ENCODE measurements around the gene CDCP1. TPM values are rescaled to one million over a fixed set of nuclear protein-coding genes. Genes with fewer than 3 reads are reported as not detected.

CDCP1 gene
- total RNA-seq, 1 experiment from 2014 or later, result 85.0 TPM

DNA sequence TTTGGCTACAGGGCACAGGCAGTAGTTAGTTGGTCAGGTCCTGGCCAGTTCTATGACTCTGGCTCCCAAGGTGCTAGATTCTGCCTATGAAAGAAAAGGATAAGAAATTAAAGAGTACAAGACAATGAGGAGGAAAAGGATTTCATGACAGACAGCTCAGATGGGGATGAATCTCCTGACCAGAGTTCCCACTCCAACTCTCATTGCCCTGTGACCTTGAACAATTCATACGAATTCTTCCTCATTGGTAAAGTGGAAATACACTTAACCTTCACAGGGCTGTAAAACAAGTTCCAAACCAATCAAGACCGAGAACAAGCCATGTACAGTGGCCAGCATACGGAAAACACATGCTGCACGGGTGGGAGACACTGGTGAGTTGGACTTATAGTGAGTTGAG is 96.4 kb downstream of the CDCP1 start:
- POLR2A ChIA-PET (ENCODE audit: unreplicated experiment), result no interaction called here

DNA sequence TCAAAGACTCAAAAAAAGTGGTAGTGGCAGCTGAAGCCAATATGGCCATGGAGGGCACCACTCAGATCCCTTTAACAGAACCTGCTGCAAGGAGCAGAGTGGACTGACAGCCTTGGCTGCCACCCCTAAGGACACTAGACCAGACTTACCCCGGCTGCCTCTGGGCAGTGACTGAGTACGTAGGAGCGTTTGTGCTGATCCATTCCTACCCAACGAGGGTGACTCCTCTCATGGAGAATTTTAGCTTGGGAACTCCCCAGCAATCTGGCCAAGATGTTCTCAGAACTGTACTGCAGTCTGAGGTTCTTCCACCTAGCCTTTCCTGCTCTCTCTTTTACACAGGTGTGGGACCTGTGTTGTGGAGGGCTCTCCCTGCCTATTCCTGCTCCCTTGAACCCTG is 97.9 kb downstream of the CDCP1 start:
- Histone ChIP-seq H3K27ac (no peak overlapping the region), H3K9me2 (ENCODE audit: insufficient read depth) (no peaks in the 10 kb centered on the region), H4K20me1 (ENCODE audit: insufficient read depth) (no peaks in the 10 kb centered on the region), H3K27me3 (ENCODE audit: insufficient read depth, low read depth) (no peaks in the 10 kb centered on the region), H3F3A (ENCODE audit: insufficient read depth, low read depth) (peaks cover under 1% of the 10 kb centered on the region; the same call in 1 of the 2 replicates), H2AFZ (no peak overlapping the region), H3K9me3 (ENCODE audit: insufficient read depth, low read depth) (no peaks in the 10 kb centered on the region; the same call in 1 of the 2 replicates), H3K4me1 (replicated peaks; ENCODE audit: insufficient read depth) (peaks cover 16% of the 10 kb centered on the region), H3K36me3 (ENCODE audit: low read depth) (no peaks in the 10 kb centered on the region), H3K4me3 (no peak overlapping the region), H3K79me2 (ENCODE audit: low read depth) (no peaks in the 10 kb centered on the region), H3K4me2 (no peak overlapping the region)
- intact Hi-C loops (cut with micrococcal nuclease; ENCODE audit: unreplicated experiment), result no loop called here
- CTCF ChIA-PET, result no interaction called here
- BruUV-seq (replicated peaks), result no TSS peak
- TF ChIP-seq, protein P1, sequence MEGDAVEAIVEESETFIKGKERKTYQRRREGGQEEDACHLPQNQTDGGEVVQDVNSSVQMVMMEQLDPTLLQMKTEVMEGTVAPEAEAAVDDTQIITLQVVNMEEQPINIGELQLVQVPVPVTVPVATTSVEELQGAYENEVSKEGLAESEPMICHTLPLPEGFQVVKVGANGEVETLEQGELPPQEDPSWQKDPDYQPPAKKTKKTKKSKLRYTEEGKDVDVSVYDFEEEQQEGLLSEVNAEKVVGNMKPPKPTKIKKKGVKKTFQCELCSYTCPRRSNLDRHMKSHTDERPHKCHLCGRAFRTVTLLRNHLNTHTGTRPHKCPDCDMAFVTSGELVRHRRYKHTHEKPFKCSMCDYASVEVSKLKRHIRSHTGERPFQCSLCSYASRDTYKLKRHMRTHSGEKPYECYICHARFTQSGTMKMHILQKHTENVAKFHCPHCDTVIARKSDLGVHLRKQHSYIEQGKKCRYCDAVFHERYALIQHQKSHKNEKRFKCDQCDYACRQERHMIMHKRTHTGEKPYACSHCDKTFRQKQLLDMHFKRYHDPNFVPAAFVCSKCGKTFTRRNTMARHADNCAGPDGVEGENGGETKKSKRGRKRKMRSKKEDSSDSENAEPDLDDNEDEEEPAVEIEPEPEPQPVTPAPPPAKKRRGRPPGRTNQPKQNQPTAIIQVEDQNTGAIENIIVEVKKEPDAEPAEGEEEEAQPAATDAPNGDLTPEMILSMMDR (conservative IDR thresholded peaks at IDR 0.05), result no peak
- no peak for TF ChIP-seq EZH2 (IDR thresholded peaks at IDR 0.05; ENCODE audit: low read depth)
- no peak for DNase-seq
- POLR2A ChIA-PET (ENCODE audit: unreplicated experiment), result no interaction called here

More for the DNA sequence above, 96.4 kb downstream of the CDCP1 start:
- Histone ChIP-seq H3K9me3 (ENCODE audit: insufficient read depth, low read depth) (no peaks in the 10 kb centered on the region; the same call in 1 of the 2 replicates), H3K4me2 (no peak overlapping the region), H3K9me2 (ENCODE audit: insufficient read depth) (no peaks in the 10 kb centered on the region), H3F3A (ENCODE audit: insufficient read depth, low read depth) (peaks cover 16% of the 10 kb centered on the region), H4K20me1 (ENCODE audit: insufficient read depth) (no peaks in the 10 kb centered on the region), H3K4me3 (no peak overlapping the region), H3K27me3 (ENCODE audit: insufficient read depth, low read depth) (no peaks in the 10 kb centered on the region), H2AFZ (no peak overlapping the region), H3K27ac (no peak overlapping the region), H3K79me2 (ENCODE audit: low read depth) (no peaks in the 10 kb centered on the region), H3K36me3 (ENCODE audit: low read depth) (no peaks in the 10 kb centered on the region), H3K4me1 (replicated peaks; ENCODE audit: insufficient read depth) (peaks cover 21% of the 10 kb centered on the region)
- intact Hi-C loops (cut with micrococcal nuclease; ENCODE audit: unreplicated experiment), result no loop called here
- CTCF ChIA-PET, result no interaction called here
- TF ChIP-seq, protein P1 (conservative IDR thresholded peaks at IDR 0.05), result no peak
- DNase-seq, result no peak
- no TSS peak for BruUV-seq (replicated peaks)

DNA sequence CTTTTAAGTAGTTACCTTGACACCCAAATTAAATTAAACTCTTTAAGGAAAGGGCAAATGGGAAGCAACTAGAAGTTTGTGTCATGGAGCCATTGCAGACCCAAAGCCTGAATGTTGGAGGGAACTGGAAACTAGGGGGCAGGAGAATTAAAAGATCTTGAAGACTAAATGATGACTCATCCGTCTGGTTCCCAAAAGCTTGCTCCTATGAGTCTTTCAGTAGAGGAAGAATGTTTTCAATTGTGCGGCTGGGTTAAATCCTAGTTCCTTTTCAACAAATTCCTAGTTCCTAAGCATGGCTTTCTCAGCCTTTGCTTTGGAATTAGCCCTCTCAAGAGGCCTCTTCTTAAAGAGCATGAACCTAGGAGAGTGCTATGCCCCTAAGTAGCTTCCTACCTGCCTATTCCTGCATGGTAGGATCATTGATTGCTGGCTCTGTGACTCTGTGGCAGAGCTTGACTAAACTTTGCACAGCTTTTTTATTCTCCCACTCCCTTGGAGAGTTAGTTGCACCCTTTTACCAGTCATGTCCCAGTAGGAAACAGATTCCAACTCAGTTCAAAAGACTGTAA is 102.4 kb downstream of the CDCP1 start:
- no peaks in the 10 kb centered on the region for H3K27me3 ChIP-seq (ENCODE audit: insufficient read depth, low read depth)
- POLR2A ChIA-PET (ENCODE audit: unreplicated experiment), result no interaction called here
- H3K9me2 ChIP-seq (ENCODE audit: insufficient read depth), result no peaks in the 10 kb centered on the region
- no peaks in the 10 kb centered on the region; the same call in 1 of the 2 replicates for H3K9me3 ChIP-seq (ENCODE audit: insufficient read depth, low read depth)
- no peaks in the 10 kb centered on the region for H3K79me2 ChIP-seq (ENCODE audit: low read depth)
- BruUV-seq (replicated peaks), result no TSS peak
- no peaks in the 10 kb centered on the region for H3K36me3 ChIP-seq (ENCODE audit: low read depth)
- TF ChIP-seq EZH2 (IDR thresholded peaks at IDR 0.05; ENCODE audit: low read depth), result no peak
- TF ChIP-seq, protein P1 (conservative IDR thresholded peaks at IDR 0.05), result no peak
- intact Hi-C loops (cut with micrococcal nuclease; ENCODE audit: unreplicated experiment), result loop anchor here (5.0 kb wide), 1 partner anchor 78 kb away; no protein-coding TSS in a partner anchor
- no peaks in the 10 kb centered on the region for H4K20me1 ChIP-seq (ENCODE audit: insufficient read depth)
- H3K4me2 ChIP-seq, result peak overlapping the region; percentile 39; the same call in 1 of the 2 replicates
- H3K4me3 ChIP-seq, result no peak overlapping the region
- H3K27ac ChIP-seq, result peak overlapping the region; percentile 58; the same call in 1 of the 2 replicates
- peak overlapping the region; percentile 57; the same call in 1 of the 2 replicates for H2AFZ ChIP-seq
- CTCF ChIA-PET, result no interaction called here
- H3F3A ChIP-seq (ENCODE audit: insufficient read depth, low read depth), result peaks cover 8% of the 10 kb centered on the region; the same call in 1 of the 2 replicates
- peaks cover 33% of the 10 kb centered on the region for H3K4me1 ChIP-seq (replicated peaks; ENCODE audit: insufficient read depth)
- DNase-seq, result peak in 1 of 2 experiments; percentile 58

Measured in PC-9 (cell line).